NCI-H1092 treated with DMSO at 0.1 percent for 48 hours (cell line): Measurements from ENCODE around the gene ANXA5.
"Not testable (repeated sequence)": the region's sequence is repeated elsewhere in the genome, so short reads cannot be mapped to it uniquely, and the experiment has no call there.

Source experiments
- DNase-seq: peaks from one replicate; lab custom pipeline; 2025; lab: John Stamatoyannopoulos, UW

Gene ANXA5

DNA sequence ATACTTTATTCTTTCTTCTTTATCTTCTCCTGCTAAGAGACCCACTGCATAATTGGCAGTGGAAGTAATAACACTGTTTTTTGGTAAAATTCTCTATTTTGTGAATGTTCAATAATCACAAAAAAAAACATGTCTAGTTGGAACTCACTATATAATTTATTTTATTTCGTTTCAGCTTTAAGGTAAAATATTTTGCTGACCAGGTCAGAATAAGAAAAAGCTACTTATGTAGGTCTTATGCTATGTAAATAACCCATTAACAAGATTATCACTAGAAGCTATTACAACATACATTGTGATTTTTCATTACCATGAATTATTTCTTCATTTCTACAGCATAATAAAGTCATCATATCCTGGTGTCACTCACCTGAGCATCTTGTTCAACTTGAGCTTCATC, 19.3 kb downstream of the ANXA5 start:
- DNase-seq = no peak

DNA sequence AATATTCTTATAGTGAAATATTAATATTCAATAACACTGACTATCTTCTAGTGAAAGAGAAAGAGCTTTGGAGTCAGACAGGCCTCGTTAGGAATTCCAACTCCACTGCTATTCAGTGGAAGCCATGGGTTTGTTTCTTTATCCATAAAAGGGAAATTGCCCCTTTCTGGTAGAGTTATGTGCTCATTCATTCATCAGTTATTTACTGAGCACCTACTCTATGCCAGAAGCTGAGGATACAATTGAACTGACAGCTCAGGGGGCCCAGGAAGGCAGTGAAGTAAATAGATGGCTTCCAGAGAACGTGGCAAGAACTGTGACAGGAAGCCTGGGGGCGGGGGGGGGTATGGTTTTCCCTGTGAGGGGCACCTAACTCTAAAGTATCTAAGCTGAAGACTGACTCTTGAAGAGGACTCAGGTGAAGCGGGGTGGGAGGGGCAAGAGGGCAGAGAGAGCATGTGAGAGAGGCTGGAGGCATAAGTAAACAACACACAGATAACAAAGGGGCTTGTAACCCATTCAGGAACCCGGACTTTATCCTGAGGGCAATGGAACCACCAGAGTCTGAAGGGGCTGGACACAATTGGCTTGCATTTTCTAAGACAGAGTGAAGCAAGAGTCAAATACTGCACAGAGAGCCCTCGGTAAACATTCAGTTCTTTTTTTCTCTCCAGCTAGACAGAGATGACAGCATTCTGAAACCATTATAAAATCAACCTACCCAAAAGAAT, 20.3 kb downstream of the ANXA5 start:
- DNase-seq = no peak

DNA sequence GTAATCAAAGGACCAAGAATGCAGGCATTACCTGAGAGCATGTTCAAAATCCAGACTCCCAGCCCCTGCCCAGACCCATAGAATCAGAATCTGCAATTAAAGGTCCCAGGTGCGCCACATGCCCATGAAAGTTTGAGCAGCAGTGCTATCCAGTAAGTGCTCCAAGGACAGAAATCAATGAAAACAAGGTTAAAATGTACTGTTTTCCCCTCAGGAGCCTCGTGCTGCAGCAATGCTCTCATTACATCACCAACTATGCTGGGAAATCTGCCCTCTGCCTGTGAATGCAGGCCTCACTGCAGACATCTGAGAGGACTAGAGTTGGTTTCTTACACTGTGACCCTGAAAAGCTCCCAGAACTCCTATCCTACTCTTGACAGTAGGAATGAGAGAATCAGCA, 21.1 kb downstream of the ANXA5 start:
- DNase-seq = no peak

DNA sequence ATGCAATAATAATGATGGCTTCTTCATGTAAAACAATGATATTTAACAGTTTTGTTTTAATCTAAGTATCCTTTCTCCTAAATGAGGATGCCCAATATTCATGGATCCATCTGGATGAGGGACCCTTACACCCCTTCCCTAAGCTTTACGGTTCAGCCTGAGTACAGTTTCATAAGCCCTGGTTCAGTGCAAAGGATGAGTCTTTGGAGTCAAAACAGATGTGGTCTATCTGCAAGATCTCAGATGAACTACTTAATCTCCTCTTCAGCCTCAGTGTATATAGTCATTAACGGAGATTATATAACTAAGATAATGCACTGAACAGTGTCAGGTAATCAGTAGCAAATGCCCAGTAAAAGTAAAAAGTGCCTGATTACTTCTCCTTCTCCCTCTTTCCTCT, 22.1 kb downstream of the ANXA5 start:
- no peak for DNase-seq

GRCh38 chr4:121674191-121674590, 22.6 kb downstream of the ANXA5 start:
- DNase-seq = no peak

GRCh38 chr4:121669163-121669550, 27.6 kb downstream of the ANXA5 start:
- DNase-seq = no peak

GRCh38 chr4:121668368-121669162, 28.2 kb downstream of the ANXA5 start:
- no peak for DNase-seq

DNA sequence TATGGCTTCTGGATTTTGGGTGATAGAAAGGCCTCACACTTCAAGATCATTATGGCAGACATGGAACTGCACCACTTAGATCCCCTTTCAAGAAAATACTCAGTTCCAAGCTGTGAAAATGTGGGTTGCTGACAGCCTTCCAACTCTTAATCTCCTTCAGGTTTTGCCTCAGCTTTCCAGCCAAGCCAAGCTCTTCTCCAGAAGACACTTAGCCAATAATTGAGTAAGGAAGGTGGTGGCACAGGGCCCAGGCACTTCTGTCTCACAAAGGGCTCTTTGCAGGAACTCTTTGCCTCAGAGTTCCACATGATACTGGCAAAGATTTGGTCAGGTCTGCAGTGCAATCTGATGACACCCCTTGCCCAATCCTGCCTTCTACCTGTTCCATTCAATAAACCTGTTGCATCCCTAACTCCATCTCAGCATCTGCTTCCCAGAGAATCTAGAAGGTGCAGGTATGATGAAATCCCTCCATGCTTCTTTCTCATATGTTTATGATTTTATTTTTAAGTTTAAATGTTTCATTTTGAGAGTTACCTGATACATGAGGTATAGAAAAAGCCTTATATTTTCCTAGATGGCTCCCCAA, 30.6 kb downstream of the ANXA5 start:
- DNase-seq = no peak

DNA sequence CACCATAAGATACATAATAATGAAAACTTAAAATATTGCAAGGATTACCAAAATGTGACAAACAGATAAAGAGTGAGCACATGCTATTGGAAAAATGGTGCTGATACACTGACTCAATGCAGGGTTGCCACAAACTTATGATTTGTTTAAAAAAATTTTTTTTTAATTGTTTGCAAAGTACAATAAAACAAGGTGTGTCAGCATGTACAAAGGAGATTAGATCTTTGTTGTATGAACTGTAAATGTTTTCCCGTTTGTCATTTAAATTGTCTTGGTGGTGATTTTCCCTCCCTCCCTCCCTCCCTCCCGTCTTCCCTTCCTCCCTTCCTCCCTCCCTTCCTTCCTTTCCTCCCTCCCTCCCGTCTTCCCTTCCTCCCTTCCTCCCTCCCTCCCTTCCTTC, 31.4 kb downstream of the ANXA5 start:
- DNase-seq = no peak

DNA sequence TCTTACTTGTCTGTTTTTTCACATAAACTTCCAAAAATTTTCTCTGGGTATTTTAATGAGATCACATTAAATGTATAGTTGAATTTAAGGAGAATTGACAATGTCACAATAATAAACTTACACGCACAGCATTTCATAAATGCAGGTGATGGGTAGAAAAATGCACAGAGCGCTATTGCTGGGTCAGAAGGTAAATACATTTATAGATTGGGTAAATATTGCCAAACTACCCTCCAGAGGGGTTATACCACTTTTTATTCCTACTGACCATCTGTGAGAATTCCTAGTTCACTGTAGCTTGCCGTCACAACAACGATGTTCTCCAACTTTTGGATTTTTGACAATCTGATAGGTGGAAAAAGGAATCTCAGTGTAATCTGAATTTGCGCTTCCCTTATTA, 34.6 kb downstream of the ANXA5 start:
- DNase-seq = no peak

- not testable (repeated sequence) for DNase-seq
Observed at GRCh38 chr4:121660175-121660933, 36.4 kb downstream of the ANXA5 start.

DNA sequence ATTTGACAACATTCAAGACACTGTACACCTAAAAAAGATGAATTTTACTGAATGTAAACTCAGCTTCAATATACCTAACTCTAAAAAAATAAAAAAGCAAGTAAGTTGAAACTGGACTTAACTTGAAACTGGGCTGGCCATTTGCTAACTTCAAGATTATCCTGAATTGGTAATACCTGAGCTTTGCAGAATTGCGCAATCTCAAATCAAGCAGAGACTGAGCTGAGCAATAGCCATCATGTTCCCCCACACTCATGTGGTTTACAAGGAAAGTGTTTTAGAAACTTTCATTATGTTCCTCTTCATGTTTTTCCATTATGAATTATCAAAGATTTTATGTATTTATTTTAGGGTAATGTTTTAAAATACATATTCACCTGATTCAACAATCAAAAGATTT, 38.7 kb downstream of the ANXA5 start:
- no peak for DNase-seq

DNA sequence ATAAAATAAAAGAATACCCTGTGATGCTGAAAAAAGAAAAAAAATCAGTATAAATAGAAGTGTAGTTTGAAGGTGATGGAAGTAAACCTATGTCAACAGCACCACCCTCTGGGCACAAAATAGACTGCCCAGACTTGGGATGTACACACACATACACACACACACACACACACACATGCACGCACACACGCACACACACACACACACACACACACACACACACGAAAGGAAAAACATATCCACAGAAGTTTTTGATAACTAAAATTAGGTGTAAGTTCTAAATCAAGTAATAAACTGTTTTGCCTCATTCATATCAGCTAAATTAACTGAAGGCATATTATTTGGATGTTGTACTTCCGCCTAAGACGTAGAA, 40.5 kb downstream of the ANXA5 start:
- peak; percentile 49 for DNase-seq

- DNase-seq = no peak
Observed at GRCh38 chr4:121655320-121656268, 41.2 kb downstream of the ANXA5 start.

DNA sequence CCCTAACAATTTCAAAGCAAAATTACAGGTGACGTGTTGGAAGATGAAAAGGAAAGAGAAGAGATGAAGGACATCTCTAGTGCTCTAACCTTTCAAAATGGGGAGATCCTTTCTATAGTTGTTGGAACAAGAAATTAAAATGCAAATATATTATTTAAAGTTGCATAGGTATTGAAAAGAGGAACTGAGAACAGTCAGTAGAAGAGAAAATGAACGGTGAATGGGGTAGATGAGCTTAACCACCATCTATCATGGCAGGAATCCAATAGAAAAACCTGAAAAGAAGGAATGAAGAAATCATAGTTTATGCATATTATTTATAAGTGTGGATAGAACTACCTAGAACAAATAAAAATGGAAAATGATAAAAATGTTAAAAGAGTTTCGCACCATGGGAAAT, 42.0 kb downstream of the ANXA5 start:
- no peak for DNase-seq

DNA sequence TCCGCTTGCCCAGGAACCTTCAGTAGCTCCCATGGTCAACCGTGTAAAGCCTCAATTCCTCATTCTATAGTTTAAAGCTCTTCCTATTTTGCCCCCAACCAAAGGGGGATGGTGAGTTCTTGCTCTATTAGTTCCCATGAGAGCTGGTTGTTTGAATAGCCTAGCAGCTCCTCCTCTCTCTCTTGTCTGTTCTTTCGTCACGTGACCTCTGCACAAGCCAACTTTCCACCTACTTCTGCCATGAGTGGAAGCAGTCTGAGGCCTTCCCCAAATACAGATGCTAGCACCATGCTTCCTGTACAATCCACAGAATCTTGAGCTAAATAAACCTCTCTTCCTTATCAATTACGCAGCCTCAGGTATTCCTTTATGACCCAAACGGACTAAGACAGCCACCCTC, 42.8 kb downstream of the ANXA5 start:
- DNase-seq = no peak

DNA sequence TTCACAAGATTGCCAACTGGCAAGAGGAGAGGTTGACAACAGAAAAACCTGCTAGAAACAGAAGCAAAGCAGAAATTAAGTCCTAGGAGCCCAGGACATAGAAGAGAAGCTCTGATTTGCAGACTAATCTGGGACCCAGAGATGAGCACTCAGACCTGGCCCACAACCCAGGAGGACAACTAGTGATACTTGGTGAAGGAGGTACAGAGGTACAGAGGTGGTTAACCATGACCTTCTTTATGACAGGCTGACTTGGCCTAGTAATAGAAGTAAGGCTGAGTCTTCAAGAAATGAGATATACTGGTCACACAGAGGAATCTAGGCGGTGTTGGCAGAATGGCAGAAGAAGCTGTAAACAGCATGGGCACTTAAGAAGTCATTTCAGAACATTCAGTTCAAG, 43.6 kb downstream of the ANXA5 start:
- DNase-seq = no peak

GRCh38 chr4:121651597-121651996, 45.2 kb downstream of the ANXA5 start:
- no peak for DNase-seq

DNA sequence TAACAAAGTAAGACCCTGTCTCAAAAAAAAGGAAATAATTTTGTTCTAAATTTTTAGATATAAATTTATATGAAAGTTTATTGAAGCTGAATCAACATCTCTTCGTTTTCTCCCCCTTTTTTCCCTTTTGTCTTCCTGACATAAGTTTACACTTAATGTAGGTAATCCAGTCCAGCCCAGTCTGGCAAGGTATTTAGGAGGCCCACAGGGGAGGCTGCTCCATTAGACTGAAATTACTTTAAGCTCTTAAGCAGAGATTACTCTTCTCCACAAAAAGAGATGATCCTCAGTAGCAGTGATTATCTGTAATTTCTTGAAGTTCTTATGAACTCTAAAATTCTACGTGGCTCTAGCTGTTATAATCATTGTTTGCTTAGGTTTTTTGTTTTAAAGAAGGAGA, 46.0 kb downstream of the ANXA5 start:
- no peak for DNase-seq

DNA sequence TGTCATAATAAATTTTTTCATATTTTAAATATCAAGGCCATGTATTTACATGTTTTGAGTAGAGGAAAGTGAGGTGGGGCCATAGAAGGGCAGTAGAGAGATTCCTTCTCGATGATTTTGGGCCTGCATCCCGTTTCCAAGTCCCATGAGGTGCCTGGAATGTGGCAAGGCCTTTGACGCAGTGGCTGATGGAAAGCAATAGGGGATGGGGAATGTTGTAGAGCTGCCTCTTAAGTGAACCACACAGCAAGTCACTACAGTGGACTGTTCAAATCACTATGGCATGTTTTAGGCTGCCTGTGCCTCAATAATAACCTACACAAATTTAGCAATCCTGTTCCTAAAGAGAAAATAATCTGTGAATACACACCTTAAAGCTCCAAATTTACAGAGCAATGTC, 48.3 kb downstream of the ANXA5 start:
- no peak for DNase-seq

DNA sequence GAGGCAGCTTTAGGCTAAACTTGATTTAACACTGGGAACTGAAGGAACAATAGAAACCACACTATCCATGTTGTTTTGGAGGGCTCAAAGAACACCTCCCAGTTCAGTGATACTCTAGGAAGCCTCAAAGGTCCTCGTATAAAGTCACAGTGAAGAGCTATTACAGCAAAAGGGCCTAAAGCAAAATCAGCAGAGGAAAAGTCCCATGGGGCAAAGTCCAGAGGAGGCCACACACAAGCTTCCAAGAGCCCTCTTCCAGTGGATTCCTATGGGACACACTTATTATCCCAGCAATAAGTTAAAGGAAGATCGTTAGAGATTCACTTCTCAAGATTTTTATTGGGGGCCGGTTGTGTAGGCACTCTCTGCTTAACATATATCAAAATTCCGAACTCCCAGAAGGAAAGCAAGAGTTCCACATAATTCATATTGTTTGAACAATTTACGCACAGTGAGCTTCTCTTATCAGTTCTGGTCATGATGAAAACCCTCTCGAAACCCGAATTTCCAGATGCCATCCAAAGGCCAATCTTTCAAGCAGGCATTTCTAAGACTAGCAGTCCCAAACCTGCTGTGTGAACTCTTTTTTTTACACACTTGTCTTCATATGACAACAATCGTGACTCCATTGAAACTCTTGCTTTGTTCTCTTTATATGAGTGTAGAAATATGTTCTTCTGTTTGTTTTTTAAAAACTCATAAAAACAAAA, 53.7 kb downstream of the ANXA5 start:
- no peak for DNase-seq
